PC-9 (cell line): ENCODE results near the gene PKNOX2.

ENCODE experiments used
- EZH2 ChIP-seq: fragments of 200-600 bp; sonication (generic); IDR thresholded peaks from 2 replicates; pipeline ENCODE4 v1.8.0; 2017; ENCODE audit warnings: antibody characterized with exemption, low read depth
- TF ChIP-seq, protein P1 (sequence below): fragments of 200-600 bp; sonication (generic); conservative IDR thresholded peaks from 2 replicates; pipeline ENCODE4 v1.6.1; 2017; ENCODE audit warnings: mixed run types, antibody characterized with exemption, mild to moderate bottlenecking, moderate library complexity

DNA sequence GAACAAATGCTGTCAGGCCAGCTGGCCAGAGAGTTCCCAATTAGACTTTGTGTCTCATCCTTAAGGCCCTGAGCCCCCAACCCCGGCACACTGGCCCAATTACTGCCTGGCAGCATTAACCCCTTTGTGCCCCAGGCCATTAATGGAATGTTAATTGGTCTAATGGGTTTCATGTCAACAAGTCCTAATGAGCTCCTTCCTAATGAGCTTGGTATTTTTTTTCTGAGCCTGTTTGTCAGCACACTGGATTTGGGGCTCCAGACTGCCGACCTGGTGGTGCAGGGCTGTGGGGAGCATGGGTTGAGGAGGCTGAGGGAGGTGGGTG is 182.7 kb downstream of the PKNOX2 start:
- TF ChIP-seq, protein P1, sequence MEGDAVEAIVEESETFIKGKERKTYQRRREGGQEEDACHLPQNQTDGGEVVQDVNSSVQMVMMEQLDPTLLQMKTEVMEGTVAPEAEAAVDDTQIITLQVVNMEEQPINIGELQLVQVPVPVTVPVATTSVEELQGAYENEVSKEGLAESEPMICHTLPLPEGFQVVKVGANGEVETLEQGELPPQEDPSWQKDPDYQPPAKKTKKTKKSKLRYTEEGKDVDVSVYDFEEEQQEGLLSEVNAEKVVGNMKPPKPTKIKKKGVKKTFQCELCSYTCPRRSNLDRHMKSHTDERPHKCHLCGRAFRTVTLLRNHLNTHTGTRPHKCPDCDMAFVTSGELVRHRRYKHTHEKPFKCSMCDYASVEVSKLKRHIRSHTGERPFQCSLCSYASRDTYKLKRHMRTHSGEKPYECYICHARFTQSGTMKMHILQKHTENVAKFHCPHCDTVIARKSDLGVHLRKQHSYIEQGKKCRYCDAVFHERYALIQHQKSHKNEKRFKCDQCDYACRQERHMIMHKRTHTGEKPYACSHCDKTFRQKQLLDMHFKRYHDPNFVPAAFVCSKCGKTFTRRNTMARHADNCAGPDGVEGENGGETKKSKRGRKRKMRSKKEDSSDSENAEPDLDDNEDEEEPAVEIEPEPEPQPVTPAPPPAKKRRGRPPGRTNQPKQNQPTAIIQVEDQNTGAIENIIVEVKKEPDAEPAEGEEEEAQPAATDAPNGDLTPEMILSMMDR: no peak
- TF ChIP-seq EZH2: no peak
